ENCODE measurements around the gene CLEC11A.

- TF ChIP-seq SP1 (CRISPR knock-in tag; conservative IDR thresholded peaks at IDR 0.05) (no peak), TP53 (CRISPR knock-in tag; IDR thresholded peaks at IDR 0.05) (no peak), CTCF (IDR thresholded peaks at IDR 0.05) (no peak), JAZF1 (CRISPR knock-in tag; IDR thresholded peaks at IDR 0.05) (no peak), MAX (CRISPR knock-in tag; IDR thresholded peaks at IDR 0.05) (no peak), IRF1 (CRISPR knock-in tag; IDR thresholded peaks at IDR 0.05) (no peak)
Observed at GRCh38 chr19:50722201-50723013, 757 bp upstream of the CLEC11A start.
